HG03354 (cell line): Measurements from ENCODE around the gene CTRL.

Experiments used
- ATAC-seq: cut with Tn5 transposase; IDR thresholded peaks from one replicate; pipeline ENCODE4 v1.9.1; 2021; ENCODE audit warnings: mild to moderate bottlenecking; ENCODE audit not compliant: unreplicated experiment, poor library complexity, severe bottlenecking

The CTRL gene

DNA sequence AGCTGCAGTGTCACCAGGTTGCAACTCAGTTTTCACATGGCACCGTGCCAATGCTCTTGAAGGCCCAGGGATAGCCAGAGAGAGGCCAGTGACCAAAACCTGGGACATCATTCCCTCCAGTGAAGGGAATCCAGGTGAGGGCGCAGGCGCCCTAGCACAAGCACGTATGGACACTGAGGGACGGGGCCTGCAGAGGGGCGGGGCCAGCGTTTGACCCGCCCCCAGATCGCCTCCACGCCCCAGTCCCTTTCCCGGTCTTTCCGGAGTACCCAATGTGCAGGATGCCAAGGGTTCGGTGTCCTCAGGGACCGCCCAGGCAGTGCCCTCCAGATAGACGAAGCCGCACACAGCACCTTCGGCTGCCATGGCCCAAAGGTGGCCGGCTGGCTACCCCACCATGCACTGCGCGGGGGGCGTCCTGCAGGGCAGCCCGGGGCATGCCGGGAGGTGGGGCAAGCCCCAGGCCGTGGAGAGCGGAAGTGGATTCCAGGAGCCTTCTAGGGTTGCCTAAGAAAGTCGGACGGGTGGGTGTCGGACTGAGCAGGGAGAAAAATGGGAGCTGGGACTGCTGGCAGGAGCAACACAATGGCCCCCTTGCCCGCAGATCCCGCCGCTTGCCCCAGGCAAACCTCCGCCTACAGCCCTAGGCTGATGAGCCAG lies 32.1 kb upstream of the CTRL start:
- no peak for ATAC-seq

DNA sequence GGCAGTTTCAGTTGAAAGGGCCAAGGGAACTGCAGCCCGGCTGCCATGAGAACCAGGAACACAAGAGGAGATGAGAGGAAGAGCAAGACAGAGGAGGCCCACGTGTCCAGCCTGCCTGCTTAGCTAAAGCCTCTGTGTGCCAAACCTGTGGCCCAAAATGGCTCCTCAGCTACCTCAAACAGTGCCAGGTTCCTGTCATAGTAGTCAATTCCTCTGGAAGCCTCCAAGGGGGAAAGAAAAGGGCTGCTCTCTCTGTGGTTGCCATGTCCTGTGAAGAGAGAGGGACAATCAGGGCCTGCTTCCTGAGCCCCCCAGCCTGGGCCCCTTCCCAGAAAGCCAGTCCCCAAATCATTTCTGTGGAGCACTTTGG lies 31.6 kb upstream of the CTRL start:
- ATAC-seq: no peak

GRCh38 chr16:67962135-67962534 lies 30.5 kb upstream of the CTRL start:
- ATAC-seq: no peak

DNA sequence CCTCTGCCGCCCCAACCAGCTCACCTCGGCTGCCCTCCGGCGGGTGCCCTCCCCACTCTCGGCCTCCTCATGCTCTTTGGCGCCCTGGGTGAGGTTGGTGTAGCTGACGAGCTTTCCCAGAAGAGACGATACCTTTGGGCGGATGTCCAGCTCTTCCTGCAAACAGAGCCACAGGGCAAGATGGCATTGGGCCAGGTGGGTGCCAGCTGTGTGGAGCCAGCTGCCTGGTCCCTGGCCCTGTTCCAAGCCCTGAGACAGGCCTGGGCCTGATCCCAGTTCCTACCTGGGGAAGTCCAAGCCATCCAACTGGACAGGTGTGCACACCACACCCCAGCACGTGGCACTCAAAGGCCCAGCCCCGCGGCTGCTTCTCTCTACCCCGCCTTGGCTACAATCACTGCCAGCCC lies 29.9 kb upstream of the CTRL start:
- ATAC-seq: no peak

GRCh38 chr16:67959536-67960329 lies 28.1 kb upstream of the CTRL start:
- no peak for ATAC-seq

DNA sequence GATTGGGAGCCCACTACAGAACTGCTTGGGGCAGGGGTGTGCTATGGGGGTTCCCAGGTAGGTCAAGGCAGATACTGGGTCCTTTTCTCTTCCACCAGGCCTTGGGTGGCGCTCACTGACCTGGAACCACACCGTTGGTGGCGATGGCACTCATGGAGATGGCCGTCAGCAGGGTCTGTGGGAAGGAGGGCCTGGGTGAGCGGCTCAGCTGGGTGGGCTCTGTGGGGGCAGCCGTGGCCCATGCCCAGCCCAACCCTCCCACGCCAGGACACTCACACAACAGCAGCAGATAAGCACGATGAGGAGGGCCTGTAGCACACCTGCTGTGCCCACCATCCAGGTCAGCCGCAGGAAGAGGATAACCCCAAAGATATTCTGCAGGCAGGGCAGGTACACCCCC lies 26.0 kb upstream of the CTRL start:
- ATAC-seq: no peak

DNA sequence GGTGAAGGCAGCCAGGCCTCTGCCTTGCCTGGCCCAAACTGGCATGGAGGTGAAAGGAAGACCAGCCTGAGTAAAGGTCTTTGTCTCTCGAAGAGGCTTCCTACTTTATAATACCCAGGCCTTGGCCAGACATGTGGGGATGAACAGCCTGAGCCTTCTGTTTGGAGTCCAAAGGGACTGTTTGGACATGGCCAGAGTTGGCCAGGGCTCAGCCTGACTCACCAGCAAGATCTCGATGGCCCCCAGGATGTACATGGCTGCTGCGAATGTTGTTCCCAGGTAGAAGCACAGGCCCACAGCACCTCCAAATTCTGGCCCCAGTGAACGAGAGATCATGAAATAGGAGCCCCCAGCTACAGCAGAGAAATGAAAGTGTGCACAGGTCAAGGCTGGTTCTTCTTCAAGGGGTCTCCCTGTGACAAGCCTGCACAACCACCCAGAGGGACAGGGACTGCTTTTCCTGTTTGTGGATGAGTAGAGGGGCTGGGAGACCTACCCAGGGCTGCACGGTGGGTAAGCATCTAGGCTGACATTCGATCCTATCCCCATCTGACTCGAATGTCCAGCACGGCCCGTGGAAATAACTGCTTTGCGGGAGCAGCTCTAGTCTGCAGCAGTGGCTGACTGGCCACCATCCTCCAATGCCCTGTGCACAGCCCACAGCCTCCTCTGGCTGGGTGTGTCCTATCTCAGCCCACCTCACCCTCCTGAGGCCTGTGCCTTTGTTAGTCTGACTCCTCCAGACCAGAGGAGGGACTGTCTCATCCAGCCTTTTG lies 22.9 kb upstream of the CTRL start:
- ATAC-seq: no peak

DNA sequence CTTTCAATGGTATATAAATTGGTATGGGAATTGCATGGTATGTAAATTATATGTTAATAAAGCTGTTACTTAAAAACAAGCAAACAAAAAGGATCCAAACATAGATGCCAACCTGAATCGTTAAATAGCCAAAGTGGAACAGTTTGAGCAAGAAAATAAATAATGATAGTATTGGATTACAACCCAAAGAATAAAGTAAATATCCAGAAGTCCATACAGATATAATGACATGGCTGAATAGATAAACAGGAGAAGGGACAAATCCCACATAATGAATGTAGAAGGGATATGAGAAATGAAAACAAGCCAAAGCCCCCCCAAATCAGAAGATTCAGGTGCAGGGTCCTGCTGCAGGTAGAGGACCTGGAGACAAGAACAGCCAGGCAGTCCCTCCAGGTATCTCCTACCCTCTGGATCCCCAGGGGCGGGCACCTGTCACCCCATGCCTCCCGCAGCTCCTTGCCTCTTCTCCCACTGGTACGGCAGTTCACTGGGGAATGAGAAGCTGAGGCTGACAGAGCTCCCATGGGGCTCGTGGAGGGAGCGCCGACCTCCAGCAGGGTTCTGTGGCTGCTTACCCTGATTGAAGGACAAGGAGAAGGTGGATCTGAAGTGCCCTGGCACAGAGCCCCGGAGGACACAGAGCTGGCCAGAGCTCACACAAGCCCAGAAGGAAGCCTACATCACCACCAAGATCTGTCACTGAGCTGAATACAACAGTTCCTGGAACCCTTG lies 22.1 kb upstream of the CTRL start:
- no peak for ATAC-seq

- ATAC-seq: no peak
These were observed 19.8 kb upstream of the CTRL start for GRCh38 chr16:67951485-67951884.

DNA sequence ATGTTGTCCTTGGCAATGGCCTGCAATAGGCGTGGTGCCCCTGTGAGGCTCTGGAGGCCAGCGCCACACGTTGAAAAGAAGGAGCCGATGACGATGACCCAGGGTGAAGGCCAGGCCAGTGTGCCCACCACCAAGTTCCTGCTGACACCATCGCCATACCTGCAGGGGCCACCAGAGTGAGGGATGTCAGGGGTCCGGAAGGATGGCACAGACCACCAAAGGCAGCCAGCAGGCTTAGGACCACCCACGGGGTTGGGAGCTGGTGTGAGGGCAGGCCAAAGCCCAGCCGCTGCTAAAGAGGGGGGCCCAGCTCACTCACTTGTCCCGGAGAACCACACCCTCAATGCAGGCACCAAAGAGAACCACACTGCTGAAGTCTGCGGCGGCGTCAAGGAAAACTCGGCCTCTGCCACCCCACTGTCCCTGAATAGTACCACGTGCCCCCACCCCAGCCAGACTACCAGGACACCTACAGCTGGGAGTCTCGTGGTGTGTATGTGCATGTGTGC lies 18.7 kb upstream of the CTRL start:
- no peak for ATAC-seq

DNA sequence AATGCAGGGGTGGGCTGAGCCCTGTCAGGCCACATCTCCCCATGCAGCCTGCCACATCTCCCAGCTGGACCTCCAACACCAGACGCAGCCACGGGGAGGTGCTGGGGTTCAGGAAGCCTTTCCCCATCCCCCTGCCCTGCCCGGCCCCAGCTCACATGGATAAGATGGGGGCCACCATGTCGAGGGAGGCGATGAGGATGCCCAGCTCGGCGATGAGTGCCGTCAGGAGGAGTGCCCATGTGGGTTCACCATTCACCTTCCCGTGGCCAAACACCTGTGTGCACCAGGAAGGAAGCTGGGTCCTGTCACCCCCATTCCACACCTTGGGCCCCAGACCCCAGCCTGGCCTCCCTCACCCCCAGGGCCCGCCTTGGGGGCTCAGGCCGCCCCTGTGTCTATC lies 18.0 kb upstream of the CTRL start:
- no peak for ATAC-seq

DNA sequence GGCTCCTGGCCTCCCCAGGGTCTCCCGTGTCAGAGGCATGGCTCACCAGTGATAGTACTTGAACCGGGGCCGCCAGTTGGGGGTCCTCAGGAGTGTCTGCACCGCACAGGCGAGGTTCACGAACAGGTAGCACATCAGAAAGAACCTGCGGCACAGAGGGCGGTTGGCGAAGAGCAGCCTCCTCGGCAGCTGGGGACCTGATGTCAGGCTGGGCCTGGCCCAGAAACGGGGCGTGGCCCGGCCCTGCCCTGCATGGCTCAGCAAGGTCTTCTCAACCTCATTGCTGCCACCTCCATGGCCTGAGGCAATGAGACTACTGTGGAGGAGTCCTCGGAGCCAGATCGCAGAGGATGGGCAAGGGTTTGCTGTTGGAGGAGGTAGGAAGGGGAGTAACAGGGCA lies 16.4 kb upstream of the CTRL start:
- no peak for ATAC-seq

DNA sequence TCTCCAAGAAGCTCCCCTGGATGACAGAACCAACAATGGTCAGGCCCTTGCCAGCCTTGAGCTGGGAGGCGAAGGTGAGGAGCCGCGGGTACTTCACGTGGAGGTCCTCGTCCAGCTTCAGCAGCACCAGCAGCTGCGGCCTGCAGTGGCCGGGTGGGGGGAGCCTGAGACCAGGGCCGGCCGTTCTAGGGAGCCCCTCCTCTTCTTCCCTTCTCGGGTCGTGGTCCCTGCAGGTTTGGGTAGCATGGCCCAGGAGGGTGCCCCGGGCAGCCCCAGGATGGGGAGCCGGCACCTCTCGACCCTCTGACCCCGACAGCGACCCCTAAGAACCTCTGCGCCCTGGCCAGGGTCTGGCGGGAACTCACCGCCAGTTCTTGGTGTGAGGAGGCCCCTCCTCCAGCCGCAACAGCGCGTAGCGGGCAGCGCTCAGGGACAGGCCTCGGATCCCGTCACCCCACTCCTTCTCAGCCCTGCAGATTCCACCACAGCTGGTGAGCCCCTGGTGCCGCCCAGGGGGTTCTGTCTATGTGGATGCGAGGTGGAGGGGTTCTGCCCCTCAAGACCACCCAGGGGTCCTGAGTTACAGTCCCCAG lies 15.4 kb upstream of the CTRL start:
- no peak for ATAC-seq

DNA sequence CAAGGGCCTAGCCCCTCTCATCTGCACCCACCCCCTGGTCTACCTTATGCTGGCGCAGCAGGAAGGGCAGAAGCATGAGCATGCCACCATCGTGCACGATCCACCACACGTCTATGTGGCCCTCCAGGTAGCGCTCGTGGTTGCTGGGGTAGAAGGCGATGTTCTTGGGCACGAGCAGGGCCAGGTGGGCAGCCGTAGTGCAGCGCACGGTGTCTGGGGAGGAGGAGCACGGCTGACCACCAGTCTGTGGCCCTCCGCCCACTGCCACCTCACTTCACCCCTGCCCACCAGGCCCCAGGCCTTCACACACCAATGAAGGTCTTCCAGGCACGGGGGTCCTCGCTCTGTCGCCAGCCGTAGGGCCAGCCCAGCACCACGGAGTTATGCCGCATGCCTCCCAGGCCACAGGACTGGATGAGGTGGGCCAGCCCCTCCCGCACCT lies 14.5 kb upstream of the CTRL start:
- ATAC-seq: no peak

DNA sequence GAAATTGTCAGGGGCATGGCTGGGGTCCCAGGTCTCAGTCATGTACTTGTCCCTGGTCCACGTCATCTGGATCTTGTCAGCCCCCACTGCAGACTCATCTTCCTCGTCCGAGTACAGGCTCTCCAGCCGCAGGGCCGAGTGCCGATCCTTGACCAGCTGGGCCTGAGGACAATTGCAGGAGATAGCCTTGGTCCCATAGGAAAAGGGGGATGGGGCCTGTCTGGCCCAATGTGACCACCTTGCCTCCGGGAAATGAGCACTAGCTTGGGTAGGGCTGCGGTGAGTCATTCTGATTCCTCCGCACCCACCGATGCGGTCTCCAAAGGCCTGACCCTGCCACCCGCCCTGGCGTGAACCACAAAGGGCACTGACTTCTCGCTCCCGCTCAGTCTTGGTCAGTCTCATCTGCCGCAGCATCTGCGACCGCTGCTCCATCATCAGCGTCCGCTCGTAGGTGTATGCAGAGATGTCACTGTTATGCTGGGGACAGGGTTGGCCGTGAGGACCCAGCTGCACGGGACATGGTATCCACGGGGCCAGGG lies 13.8 kb upstream of the CTRL start:
- ATAC-seq: no peak

DNA sequence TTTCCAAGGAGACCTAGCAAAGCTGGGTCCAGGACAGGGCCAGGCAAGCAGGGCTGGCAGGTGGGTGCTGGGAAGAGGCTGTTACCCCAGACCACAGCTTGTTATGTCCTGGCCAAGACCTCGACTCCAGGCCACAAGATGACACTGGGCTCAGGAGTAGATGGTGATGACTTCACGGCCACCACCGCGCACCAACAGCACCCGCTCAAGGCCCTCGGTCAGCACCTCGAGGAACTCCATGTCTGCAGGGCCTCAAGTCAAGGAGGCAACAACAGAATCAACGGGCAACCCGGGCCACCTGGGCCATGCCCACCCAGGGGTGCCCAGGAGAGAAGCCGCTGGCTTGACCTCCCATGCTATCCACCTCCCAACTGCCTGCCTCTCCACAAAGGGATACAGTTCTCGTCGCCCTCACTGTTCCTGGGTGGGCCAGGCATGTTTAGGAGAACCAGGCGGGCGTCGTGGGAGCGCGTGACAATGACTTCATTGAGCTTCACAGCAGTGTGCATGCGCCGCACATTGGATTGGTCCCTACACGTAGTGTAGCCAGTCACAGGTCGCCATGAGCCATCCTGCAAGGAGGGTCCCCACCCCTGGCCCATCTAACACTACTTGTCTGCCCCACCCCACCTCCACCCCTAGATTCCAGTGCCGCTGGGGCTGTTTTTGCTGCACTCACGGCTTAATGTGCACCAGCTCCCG lies 13.2 kb upstream of the CTRL start:
- ATAC-seq: no peak

DNA sequence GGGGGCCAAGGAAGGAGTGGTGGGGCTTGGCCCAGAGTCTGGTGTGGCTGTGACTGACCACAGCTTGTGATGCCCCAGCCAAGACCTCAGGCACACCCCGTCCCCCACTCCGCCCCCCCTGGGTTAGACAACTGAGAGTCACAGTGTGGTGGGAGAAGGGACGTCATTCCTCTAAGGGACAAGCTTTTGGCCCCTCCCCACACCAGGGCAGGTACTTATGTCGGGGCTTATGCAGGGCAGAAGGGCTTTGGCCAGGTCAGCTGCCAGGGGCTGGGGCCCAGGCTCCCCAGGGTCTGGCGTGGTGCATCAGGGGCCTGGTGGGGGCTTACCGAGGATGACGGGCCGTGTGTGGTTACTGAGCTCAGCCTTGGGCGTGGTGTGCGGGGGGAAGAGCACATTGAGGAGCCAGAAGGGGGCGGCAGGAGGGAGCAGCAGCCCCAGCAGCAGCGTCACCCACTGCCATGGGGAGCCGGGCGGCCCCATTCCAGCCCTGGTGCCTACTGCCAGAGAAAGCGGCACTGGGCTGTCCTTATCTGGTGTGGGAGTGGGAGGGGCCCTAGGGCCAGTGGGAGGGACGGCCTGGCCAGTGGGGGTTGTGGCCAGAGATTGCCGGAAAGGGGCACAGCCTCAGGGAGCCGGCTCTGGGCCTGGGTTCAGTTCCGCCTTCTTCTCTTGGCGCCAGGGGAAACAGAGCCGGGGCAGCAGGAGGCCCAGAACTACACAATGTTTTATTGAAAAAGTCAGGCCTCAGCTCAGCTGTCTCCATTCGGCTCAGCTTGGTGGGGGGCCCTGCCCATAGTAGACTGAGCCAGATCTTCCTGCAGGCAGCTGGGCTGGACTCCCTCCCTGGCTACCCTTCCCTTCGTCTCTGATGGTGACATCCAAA lies 12.2 kb upstream of the CTRL start, which contains the start of gene LCAT:
Gene LCAT (minus strand): TSS at position 502 of the 886 bp plus-strand sequence. CDS start 19 bp downstream, at position 483.
- no peak for ATAC-seq

- no peak for ATAC-seq
These were observed 11.6 kb upstream of the CTRL start for GRCh38 chr16:67943256-67943618.
